ENCODE measurements around the gene TMEM54.

The TMEM54 gene

GRCh38 chr1:32934535-32934934, 33.3 kb upstream of the TMEM54 start:
- Histone ChIP-seq H3K4me1 (ENCODE audit: low read length) (0 out of 2 replicates have a peak, but pooled peaks cover 3% of the 10 kb centered on the region), H3F3A (ENCODE audit: insufficient read depth, low read length) (no peaks in the 10 kb centered on the region), H3K36me3 (replicated peaks; ENCODE audit: insufficient read depth, low read length) (no peaks in the 10 kb centered on the region; the same call in 1 of the 2 replicates), H3K9me2 (replicated peaks; ENCODE audit: insufficient read depth, low read length) (no peaks in the 10 kb centered on the region), H3K9ac (ENCODE audit: low read length) (no peak overlapping the region), H4K20me1 (ENCODE audit: insufficient read depth, low read length) (no peaks in the 10 kb centered on the region), H3K9me3 (replicated peaks; ENCODE audit: insufficient read depth, low read length) (no peaks in the 10 kb centered on the region), H3K27ac (ENCODE audit: low read length) (no peak overlapping the region), H3K27me3 (replicated peaks; ENCODE audit: insufficient read depth, low read length) (no peaks in the 10 kb centered on the region), H3K4me2 (ENCODE audit: low read depth, low read length) (no peak overlapping the region), H2AFZ (ENCODE audit: low read length) (no peak overlapping the region), H3K79me2 (ENCODE audit: low read length) (no peaks in the 10 kb centered on the region), H3K4me3 (ENCODE audit: low read length) (no peak overlapping the region)
- DNase-seq, result no peak
- TF ChIP-seq, protein P1, sequence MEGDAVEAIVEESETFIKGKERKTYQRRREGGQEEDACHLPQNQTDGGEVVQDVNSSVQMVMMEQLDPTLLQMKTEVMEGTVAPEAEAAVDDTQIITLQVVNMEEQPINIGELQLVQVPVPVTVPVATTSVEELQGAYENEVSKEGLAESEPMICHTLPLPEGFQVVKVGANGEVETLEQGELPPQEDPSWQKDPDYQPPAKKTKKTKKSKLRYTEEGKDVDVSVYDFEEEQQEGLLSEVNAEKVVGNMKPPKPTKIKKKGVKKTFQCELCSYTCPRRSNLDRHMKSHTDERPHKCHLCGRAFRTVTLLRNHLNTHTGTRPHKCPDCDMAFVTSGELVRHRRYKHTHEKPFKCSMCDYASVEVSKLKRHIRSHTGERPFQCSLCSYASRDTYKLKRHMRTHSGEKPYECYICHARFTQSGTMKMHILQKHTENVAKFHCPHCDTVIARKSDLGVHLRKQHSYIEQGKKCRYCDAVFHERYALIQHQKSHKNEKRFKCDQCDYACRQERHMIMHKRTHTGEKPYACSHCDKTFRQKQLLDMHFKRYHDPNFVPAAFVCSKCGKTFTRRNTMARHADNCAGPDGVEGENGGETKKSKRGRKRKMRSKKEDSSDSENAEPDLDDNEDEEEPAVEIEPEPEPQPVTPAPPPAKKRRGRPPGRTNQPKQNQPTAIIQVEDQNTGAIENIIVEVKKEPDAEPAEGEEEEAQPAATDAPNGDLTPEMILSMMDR (IDR thresholded peaks at IDR 0.05; ENCODE audit: low read length), result no peak
- no peak for TF ChIP-seq EZH2 (optimal IDR thresholded peaks at IDR 0.05; ENCODE audit: low read depth, low read length)
- TF ChIP-seq EZH2phosphoT487 (IDR thresholded peaks at IDR 0.05; ENCODE audit: low read length), result no peak

DNA sequence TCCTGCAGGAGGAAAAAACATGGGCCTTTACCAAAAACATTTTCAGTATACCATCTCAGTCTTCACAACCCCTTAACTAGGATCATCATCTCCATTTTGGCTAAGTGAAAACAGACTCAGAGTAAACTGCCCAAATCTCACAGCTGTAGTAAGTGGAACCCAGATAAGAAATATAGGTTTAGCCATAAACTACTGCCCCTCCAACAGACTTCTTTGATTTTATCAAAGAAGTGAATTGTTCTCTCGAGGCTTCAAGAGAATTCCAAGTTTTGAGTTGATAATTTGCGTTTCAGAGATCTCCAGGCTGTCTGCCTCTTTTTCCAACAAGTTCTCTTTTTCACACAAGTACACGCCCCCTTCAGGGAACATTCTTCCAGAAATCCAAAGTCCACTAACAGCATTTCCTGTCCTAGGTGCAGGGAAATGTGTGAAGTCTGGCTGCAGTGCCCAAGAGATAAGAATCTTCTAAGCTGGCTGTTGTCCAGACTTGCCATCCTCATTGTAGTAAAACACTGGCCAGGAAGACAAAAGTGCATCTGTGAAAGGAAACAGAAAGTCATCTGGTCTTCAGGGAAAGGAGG, 32.6 kb upstream of the TMEM54 start:
- Histone ChIP-seq H3F3A (ENCODE audit: insufficient read depth, low read length) (no peaks in the 10 kb centered on the region), H4K20me1 (ENCODE audit: insufficient read depth, low read length) (no peaks in the 10 kb centered on the region), H3K27ac (ENCODE audit: low read length) (no peak overlapping the region), H3K36me3 (replicated peaks; ENCODE audit: insufficient read depth, low read length) (no peaks in the 10 kb centered on the region; the same call in 1 of the 2 replicates), H3K4me2 (ENCODE audit: low read depth, low read length) (no peak overlapping the region), H2AFZ (ENCODE audit: low read length) (no peak overlapping the region), H3K79me2 (ENCODE audit: low read length) (no peaks in the 10 kb centered on the region), H3K9me2 (replicated peaks; ENCODE audit: insufficient read depth, low read length) (no peaks in the 10 kb centered on the region), H3K4me3 (ENCODE audit: low read length) (no peak overlapping the region), H3K27me3 (replicated peaks; ENCODE audit: insufficient read depth, low read length) (no peaks in the 10 kb centered on the region), H3K9ac (ENCODE audit: low read length) (no peak overlapping the region), H3K9me3 (replicated peaks; ENCODE audit: insufficient read depth, low read length) (no peaks in the 10 kb centered on the region), H3K4me1 (ENCODE audit: low read length) (no peaks in the 10 kb centered on the region)
- no peak for DNase-seq
- TF ChIP-seq EZH2 (optimal IDR thresholded peaks at IDR 0.05; ENCODE audit: low read depth, low read length) (no peak), EZH2phosphoT487 (IDR thresholded peaks at IDR 0.05; ENCODE audit: low read length) (no peak)
- TF ChIP-seq, protein P1 (IDR thresholded peaks at IDR 0.05; ENCODE audit: low read length), result no peak

DNA sequence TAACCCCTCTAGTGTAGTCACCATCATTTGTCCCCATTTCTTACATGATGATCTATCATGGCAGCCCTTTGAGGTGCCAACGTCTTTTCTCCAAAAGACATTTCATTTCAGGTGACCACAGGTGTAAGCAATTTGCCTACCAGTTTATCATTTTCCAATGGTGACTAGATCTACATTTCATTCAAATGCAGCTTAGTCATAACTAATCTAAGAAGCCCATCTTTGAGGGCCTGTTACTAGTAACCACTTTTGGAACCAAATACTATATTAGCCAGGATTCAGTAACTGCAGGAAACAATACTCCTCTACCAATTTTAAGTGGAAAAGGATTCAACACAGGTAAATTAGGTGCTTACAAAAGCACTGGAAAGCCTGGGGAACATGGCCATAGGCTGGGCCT, 30.6 kb upstream of the TMEM54 start:
- no peaks in the 10 kb centered on the region for H4K20me1 ChIP-seq (ENCODE audit: insufficient read depth, low read length)
- H3K4me2 ChIP-seq (ENCODE audit: low read depth, low read length), result no peak overlapping the region
- no peaks in the 10 kb centered on the region for H3K9me2 ChIP-seq (replicated peaks; ENCODE audit: insufficient read depth, low read length)
- no peak overlapping the region for H3K4me3 ChIP-seq (ENCODE audit: low read length)
- H3F3A ChIP-seq (ENCODE audit: insufficient read depth, low read length), result no peaks in the 10 kb centered on the region
- TF ChIP-seq EZH2phosphoT487 (IDR thresholded peaks at IDR 0.05; ENCODE audit: low read length) (no peak), EZH2 (optimal IDR thresholded peaks at IDR 0.05; ENCODE audit: low read depth, low read length) (no peak)
- TF ChIP-seq, protein P1 (IDR thresholded peaks at IDR 0.05; ENCODE audit: low read length), result no peak
- no peak overlapping the region for H3K9ac ChIP-seq (ENCODE audit: low read length)
- H3K4me1 ChIP-seq (ENCODE audit: low read length), result no peaks in the 10 kb centered on the region
- no peaks in the 10 kb centered on the region for H3K36me3 ChIP-seq (replicated peaks; ENCODE audit: insufficient read depth, low read length)
- H2AFZ ChIP-seq (ENCODE audit: low read length), result no peak overlapping the region
- H3K27ac ChIP-seq (ENCODE audit: low read length), result no peak overlapping the region
- H3K79me2 ChIP-seq (ENCODE audit: low read length), result no peaks in the 10 kb centered on the region
- no peak for DNase-seq
- H3K27me3 ChIP-seq (replicated peaks; ENCODE audit: insufficient read depth, low read length), result no peaks in the 10 kb centered on the region
- no peaks in the 10 kb centered on the region for H3K9me3 ChIP-seq (replicated peaks; ENCODE audit: insufficient read depth, low read length)

Data from MM.1S (cell line).